DND-41 (cell line): ENCODE results near the gene TREH.
"Not testable (repeated sequence)": the region's sequence is repeated elsewhere in the genome, so short reads cannot be mapped to it uniquely, and the experiment has no call there.

ENCODE experiments used
- ATAC-seq: fragments of 200-7000 bp; cut with Tn5 transposase; 3 replicates; pipeline ENCODE4 v1.9.1; 2021; ENCODE audit warnings: low read depth; ENCODE audit not compliant: insufficient read depth
- DNase-seq: peaks from one replicate; pipeline ENCODE4 v3.0.0-alpha.2; 2020
- H2AFZ ChIP-seq: 2 replicates; pipeline ENCODE4 v1.6.0; 2012; ENCODE audit warnings: low read depth, low read length
- H3K27ac ChIP-seq: 2 replicates; pipeline ENCODE4 v1.5.1; 2012; ENCODE audit warnings: low read length, inconsistent platforms
- H3K27me3 ChIP-seq: fragments of 200-600 bp; sonication (generic); 2 replicates; pipeline ENCODE4 v1.6.0; 2012; ENCODE audit warnings: low read length, mild to moderate bottlenecking, inconsistent platforms; ENCODE audit not compliant: insufficient read depth, poor library complexity
- H3K36me3 ChIP-seq: 2 replicates; pipeline ENCODE4 v1.5.1; 2012; ENCODE audit warnings: low read length, inconsistent platforms; ENCODE audit not compliant: insufficient read depth
- H3K4me1 ChIP-seq: 2 replicates; pipeline ENCODE4 v1.5.1; 2012; ENCODE audit warnings: mild to moderate bottlenecking, low read length; ENCODE audit not compliant: insufficient read depth
- H3K4me2 ChIP-seq: 2 replicates; pipeline ENCODE4 v1.6.0; 2012; ENCODE audit warnings: mild to moderate bottlenecking, moderate library complexity, low read length, inconsistent platforms; ENCODE audit not compliant: insufficient read depth
- H3K4me3 ChIP-seq, 2 experiments: fragments of 200-600 bp in 1 of 2; shearing (Covaris generic) in 1 of 2; 2 replicates each; pipeline ENCODE4 v1.5.1; 2012 to 2016; ENCODE audit warnings: inconsistent platforms in 2 of 2, low read length in 2 of 2, mild to moderate bottlenecking in 2 of 2, low read depth in 1 of 2, moderate library complexity in 1 of 2
- H3K79me2 ChIP-seq: 2 replicates; pipeline ENCODE4 v1.6.0; 2012; ENCODE audit warnings: low read length, inconsistent platforms; ENCODE audit not compliant: insufficient read depth
- H3K9ac ChIP-seq: 2 replicates; pipeline ENCODE4 v1.6.0; 2012; ENCODE audit warnings: low read depth, mild to moderate bottlenecking, inconsistent platforms, low read length, moderate library complexity
- H3K9me3 ChIP-seq: 2 replicates; pipeline ENCODE4 v1.5.1; 2012; ENCODE audit warnings: low read length, moderate library complexity, mild to moderate bottlenecking, inconsistent platforms; ENCODE audit not compliant: insufficient read depth, severe bottlenecking
- H4K20me1 ChIP-seq: 2 replicates; pipeline ENCODE4 v1.6.0; 2012; ENCODE audit warnings: low read length; ENCODE audit not compliant: insufficient read depth
- EZH2 ChIP-seq: IDR thresholded peaks from 3 replicates; pipeline ENCODE4 v1.6.1; 2012; ENCODE audit warnings: borderline replicate concordance, low read depth, mild to moderate bottlenecking, moderate library complexity, low read length, inconsistent platforms; ENCODE audit not compliant: severe bottlenecking
- TF ChIP-seq, protein P1 (sequence below): IDR thresholded peaks from 2 replicates; pipeline ENCODE4 v1.5.1; 2012; ENCODE audit warnings: borderline replicate concordance, low read length, moderate library complexity, mild to moderate bottlenecking; ENCODE audit not compliant: poor library complexity, severe bottlenecking; ENCODE audit errors: extremely low read depth

Gene TREH

DNA sequence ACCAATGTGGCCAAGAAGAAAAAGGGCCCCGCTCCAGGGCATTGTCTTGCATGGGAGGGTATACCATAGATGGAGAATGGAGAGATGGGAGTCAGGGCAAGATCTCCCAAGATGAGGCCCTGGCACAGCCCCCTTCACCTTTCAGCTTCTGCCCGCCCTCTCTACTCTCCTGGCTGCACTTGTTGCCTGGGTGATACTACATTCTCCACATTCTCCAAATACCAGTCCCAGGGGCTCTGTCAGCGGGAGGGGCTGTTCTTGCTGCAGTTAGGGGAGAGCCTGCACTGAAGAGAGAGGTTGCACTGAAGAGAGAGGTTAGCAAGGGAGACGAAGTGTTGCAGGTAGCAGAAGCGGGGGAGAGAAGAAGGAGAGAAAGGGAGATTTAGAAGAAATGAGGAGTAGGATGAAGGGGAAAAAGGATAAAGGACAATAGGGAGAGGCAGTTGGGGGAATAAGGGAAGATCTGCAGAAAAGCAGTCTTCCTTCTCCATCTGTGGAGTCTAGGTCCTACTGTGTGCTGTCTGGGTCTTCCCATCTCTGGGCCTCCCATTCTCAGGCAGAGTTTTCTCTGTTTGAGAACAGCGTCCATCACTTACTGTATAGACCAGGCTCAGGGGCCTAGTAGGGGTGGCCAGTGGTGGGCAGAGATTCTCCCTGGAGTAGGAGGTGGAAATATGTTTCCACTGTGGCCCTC is 64.0 kb downstream of the TREH start:
- Histone ChIP-seq H3K36me3 (no peaks in the 10 kb centered on the region), H3K9me3 (no peaks in the 10 kb centered on the region), H2AFZ (no peak overlapping the region), H3K4me3 (no peak overlapping the region), H3K4me1 (peaks cover 8% of the 10 kb centered on the region), H4K20me1 (peaks cover 2% of the 10 kb centered on the region; the same call in 1 of the 2 replicates), H3K27ac (no peak overlapping the region), H3K27me3 (peaks cover 34% of the 10 kb centered on the region), H3K9ac (no peak overlapping the region), H3K4me2 (no peak overlapping the region), H3K79me2 (no peaks in the 10 kb centered on the region)
- no peak for ATAC-seq
- DNase-seq = no peak
- TF ChIP-seq, protein P1, sequence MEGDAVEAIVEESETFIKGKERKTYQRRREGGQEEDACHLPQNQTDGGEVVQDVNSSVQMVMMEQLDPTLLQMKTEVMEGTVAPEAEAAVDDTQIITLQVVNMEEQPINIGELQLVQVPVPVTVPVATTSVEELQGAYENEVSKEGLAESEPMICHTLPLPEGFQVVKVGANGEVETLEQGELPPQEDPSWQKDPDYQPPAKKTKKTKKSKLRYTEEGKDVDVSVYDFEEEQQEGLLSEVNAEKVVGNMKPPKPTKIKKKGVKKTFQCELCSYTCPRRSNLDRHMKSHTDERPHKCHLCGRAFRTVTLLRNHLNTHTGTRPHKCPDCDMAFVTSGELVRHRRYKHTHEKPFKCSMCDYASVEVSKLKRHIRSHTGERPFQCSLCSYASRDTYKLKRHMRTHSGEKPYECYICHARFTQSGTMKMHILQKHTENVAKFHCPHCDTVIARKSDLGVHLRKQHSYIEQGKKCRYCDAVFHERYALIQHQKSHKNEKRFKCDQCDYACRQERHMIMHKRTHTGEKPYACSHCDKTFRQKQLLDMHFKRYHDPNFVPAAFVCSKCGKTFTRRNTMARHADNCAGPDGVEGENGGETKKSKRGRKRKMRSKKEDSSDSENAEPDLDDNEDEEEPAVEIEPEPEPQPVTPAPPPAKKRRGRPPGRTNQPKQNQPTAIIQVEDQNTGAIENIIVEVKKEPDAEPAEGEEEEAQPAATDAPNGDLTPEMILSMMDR = no peak
- no peak for TF ChIP-seq EZH2

DNA sequence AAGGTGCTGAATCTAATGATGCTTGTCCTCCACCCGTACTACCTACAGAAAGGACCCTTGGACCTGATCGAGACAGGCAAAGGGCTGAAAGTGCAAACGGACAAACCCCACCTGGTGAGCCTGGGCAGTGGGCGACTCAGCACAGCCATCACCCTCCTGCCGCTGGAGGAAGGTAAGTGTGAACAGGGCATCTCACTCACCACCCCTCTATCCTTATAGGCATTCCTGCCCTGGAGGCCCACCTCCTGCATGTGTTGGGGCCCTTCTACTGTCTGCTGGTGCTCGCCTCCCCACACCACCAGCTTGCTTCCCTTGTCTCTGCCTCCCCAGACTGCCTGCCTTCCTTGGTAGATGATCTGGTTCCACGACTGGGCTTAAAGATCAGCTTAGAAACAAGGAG is 64.9 kb downstream of the TREH start:
- DNase-seq (no peak), ATAC-seq (no peak)
- Histone ChIP-seq H3K79me2 (no peaks in the 10 kb centered on the region), H3K9me3 (no peaks in the 10 kb centered on the region), H3K27me3 (peaks cover 43% of the 10 kb centered on the region), H3K36me3 (no peaks in the 10 kb centered on the region), H3K27ac (no peak overlapping the region), H3K4me2 (no peak overlapping the region), H4K20me1 (peaks cover 2% of the 10 kb centered on the region; the same call in 1 of the 2 replicates), H3K4me3 (no peak overlapping the region), H3K4me1 (peaks cover 7% of the 10 kb centered on the region; the same call in 1 of the 2 replicates), H2AFZ (no peak overlapping the region), H3K9ac (no peak overlapping the region)
- TF ChIP-seq EZH2 = no peak

DNA sequence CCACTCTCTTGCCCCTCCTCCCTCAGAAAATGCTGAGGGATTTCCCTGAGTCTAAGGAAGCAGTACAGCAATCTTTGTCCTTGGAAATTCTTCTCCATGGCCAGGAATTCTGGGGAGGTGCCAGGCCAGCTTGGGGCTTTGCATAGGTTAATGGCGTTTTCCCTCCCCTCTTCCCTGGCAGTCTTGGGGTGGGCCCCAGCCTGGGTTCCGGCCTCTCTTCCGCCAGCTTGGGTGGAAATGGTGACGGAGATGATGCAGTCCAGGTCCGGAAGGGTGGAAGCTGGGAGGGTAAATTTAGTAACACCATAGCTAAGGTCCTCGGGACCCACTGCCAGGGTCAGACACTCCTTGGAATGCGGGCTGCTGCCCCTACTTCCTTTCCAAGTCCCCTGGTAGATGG is 67.1 kb downstream of the TREH start:
- H3K4me1 ChIP-seq = peaks cover 24% of the 10 kb centered on the region
- no peak overlapping the region for H2AFZ ChIP-seq
- peaks cover 11% of the 10 kb centered on the region for H4K20me1 ChIP-seq
- no peaks in the 10 kb centered on the region for H3K36me3 ChIP-seq
- no peaks in the 10 kb centered on the region for H3K79me2 ChIP-seq
- H3K4me2 ChIP-seq = no peak overlapping the region
- TF ChIP-seq, protein P1 = no peak
- TF ChIP-seq EZH2 = no peak
- no peak for DNase-seq
- no peaks in the 10 kb centered on the region for H3K9me3 ChIP-seq
- peaks cover 65% of the 10 kb centered on the region for H3K27me3 ChIP-seq
- no peak overlapping the region for H3K27ac ChIP-seq
- no peak overlapping the region for H3K9ac ChIP-seq
- H3K4me3 ChIP-seq = no peak overlapping the region
- ATAC-seq = no peak

DNA sequence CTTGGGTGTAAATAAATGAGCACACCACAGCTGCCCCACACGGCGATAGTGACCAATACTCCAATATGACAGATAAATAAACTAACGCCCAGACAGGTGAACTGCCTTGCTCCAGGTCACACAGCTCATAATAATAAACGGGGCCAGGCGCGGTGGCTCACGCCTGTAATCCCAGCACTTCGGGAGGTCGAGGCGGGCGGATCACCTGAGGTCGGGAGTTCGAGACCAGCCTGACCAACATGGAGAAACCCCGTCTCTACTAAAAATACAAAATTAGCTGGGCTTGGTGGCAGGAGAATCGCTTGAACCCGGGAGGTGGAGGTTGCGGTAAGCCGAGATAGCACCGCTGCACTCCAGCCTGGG is 68.0 kb downstream of the TREH start:
- H3K9ac ChIP-seq, H3K27ac ChIP-seq, H3K9me3 ChIP-seq, H3K4me2 ChIP-seq, H2AFZ ChIP-seq, H3K4me3 ChIP-seq, ATAC-seq, H3K36me3 ChIP-seq, H3K79me2 ChIP-seq, DNase-seq: not testable (repeated sequence)
- Histone ChIP-seq H3K27me3 (peaks cover 73% of the 10 kb centered on the region), H4K20me1 (peaks cover 11% of the 10 kb centered on the region), H3K4me1 (peaks cover 24% of the 10 kb centered on the region)
